ENCODE data around the gene SLC29A1.

Gene SLC29A1

DNA sequence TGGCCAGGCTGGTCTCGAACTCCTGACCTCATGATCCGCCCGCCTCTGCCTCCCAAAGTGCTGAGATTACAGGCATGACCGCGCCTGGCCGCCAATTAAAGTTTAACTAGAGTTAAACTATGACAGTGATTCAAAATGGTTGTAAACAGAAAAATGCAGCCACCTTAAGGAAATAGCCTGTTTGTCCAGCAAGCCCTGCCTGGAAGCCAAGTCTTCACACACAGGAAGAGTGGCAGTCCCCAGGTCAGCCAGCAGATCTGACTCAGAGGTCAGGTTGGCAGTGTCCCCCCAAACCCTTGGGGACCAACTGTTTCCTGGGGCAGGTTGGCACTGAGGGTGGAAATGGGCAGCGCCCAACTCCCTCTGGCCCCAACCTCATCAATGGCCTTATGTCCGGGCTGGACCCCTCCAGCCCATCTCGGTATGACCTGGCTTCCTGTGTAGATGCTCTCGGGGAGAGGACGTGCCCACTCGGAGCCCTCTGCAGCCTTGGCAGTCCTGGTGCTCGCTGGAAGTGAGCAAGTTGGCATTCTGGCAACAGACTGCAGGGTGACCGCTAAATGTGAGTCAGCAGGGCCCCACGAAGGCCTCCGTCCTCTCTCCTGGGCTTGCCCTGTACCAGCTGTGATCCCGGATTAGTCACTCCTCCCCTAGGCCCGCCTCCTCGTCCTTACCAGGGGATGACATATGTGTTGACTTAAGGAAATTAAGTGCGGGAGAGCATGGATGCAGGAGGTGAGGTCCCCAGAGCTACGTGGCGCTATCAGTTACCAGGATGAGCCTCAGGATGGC, 13.8 kb downstream of the SLC29A1 start:
- peak; percentile 99 for DNase-seq (ENCODE audit: low spot score)

DNA sequence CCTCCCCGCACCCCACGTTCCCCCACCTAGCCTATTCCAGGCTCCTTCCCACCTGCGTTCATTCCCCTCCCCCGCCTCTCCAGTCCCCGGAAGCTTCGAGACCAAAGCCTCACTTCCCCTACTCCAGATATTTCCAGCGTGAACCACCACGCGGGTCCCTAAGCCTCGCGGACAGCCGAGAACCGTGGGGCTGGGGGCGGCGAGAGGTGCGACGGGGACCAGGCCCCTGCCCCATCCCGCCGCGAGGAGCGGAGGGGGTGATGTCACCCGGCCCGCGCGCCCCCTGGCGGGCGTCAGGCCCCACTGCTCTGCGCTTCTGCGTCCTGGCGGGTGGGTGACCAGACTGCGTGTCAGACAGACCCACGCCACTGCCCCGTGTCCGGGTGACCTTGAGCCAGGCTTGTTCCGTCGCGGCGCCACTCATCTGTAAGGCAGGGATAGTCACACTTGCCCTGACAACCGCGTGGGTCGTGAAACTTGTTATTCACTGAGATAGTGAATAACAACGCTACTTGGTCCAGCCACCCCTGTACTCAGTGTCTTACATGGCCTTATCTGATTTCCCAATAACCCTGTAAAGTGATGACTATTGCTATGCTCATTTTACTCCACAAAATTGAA, 14.5 kb downstream of the SLC29A1 start:
- DNase-seq (ENCODE audit: low spot score), result peak; percentile 80

DNA sequence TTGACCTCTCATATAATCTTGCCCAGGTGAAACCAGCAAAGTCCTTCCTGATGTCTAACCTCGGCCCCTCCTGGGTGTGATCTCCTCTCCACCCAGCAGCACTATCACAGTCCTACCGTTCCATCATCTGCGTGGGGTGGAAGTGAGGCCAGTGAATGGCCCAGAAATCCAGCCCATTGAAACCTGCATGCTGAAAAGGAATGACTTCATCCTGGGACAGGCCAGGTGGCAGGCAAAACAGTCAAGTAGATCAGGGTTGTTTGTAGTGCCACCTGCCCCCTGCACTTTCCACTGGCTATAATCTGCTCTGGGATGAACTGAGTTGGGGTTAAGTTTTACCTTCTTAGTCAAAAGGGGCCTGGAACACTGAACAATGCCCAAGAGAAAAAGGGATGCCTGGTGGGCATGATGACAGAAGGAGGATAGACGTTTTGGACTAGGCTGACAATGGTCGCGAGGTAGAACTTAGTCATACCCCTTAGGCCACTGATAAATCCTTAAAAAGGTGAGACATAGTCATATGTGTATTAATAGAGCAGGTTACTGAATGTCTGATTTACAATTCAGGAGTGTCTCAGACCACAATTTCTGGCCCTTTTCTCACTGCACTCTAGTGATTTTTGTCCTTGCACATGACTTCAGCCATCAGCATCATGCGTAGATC, 15.4 kb downstream of the SLC29A1 start:
- no peak for DNase-seq (ENCODE audit: low spot score)

DNA sequence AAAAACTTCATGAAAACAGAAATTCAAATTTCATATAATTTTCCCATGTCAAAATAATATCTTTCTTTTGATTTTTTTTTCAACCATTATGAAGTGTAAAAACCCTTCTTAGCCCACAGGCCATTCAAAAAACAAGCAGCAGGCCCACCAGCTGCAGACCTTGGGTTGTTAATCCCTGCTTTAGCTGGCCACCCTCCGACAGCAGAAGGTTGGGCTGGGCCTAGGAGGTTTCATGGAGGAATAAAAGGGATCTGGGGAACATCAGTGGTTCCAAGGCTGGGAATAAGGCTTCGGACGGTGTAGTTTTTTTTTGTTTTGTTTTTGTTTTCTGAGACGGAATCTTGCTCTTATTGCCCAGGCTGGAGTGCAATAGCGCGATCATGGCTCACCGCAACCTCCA, 19.9 kb downstream of the SLC29A1 start:
- no peak for DNase-seq (ENCODE audit: low spot score)

DNA sequence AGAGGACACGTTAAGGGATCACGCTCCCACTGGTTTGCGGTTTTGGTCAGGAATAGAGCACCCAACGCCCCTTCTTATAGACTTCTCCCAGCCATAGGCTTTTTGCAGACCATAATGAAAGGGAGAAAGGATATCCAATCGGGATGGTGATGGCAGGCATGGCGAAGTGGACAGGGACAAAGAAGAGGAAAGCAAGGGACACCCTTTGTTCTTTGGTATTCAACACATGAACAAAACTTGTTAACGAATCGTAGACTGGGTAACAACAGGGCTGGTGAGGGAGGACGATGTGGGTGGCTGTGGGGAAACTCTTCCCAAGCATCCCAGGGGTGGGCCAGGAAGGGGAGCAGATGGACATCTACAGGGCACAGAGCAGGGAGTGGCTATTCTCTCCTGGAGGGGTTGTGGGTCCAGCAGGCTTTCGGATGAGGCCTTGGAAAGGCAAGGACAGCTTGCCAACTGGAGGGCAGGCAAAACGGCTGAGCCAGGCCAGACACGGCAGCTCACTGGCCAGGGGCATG, 22.1 kb downstream of the SLC29A1 start:
- DNase-seq (ENCODE audit: low spot score), result no peak

DNA sequence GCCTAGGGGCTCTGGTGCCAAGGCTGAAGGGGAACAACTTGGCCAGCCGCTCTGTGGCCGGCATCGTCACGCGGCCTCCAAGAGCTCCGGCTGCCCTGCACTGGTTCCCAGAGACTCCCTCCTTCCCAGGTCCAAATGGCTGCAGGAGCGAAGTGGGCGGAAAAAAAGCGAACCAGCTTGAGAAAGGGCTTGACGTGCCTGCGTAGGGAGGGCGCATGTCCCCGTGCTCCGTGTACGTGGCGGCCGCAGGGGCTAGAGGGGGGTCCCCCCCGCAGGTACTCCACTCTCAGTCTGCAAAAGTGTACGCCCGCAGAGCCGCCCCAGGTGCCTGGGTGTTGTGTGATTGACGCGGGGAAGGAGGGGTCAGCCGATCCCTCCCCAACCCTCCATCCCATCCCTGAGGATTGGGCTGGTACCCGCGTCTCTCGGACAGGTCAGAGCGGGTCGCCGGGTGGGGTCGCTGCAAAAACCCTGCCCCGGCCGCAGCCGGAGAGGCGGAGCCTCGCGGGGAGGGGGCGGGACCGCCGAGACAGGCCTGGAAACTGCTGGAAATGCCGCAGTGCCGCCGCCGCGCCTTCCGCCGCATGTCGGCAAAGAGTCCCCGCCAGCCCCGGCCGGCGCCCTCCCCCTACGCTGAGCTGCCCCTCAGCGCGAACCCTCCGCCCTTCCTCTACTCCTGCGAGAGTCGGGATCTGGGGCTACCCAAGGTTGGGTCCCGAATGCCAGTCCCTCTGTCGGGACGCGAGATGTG, 22.7 kb downstream of the SLC29A1 start:
- DNase-seq (ENCODE audit: low spot score), result peak; percentile 88

DNA sequence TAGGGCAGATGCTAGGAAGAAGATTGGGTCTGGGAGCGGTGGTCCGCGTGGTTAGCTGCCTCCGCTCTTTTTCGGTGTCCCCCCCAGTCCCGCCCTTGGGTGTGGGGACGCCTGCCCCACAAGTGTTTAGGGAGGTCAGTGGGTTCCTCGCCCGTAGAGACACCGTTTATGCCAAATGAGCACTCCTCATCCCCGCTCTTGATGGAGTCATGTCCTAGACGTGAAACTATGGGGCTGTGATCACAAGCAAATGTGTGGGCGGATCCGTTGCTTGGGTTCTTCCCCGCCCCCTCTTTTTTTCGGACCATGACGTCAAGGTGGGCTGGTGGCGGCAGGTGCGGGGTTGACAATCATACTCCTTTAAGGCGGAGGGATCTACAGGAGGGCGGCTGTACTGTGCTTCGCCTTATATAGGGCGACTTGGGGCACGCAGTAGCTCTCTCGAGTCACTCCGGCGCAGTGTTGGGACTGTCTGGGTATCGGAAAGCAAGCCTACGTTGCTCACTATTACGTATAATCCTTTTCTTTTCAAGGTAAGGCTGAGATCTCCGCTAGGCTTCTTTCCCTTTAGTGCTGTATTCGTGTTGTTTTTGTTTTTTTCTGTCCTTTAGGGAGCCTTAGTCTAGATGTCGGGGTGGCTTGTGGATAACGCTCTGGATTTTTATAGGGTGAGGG, 23.4 kb downstream of the SLC29A1 start, which contains the start of gene HSP90AB1:
HSP90AB1 (plus strand) TSS at position 439 of the 675 bp plus-strand sequence. CDS start 1,529 bp downstream, outside the sequence.
- peak; percentile 98 for DNase-seq (ENCODE audit: low spot score)

DNA sequence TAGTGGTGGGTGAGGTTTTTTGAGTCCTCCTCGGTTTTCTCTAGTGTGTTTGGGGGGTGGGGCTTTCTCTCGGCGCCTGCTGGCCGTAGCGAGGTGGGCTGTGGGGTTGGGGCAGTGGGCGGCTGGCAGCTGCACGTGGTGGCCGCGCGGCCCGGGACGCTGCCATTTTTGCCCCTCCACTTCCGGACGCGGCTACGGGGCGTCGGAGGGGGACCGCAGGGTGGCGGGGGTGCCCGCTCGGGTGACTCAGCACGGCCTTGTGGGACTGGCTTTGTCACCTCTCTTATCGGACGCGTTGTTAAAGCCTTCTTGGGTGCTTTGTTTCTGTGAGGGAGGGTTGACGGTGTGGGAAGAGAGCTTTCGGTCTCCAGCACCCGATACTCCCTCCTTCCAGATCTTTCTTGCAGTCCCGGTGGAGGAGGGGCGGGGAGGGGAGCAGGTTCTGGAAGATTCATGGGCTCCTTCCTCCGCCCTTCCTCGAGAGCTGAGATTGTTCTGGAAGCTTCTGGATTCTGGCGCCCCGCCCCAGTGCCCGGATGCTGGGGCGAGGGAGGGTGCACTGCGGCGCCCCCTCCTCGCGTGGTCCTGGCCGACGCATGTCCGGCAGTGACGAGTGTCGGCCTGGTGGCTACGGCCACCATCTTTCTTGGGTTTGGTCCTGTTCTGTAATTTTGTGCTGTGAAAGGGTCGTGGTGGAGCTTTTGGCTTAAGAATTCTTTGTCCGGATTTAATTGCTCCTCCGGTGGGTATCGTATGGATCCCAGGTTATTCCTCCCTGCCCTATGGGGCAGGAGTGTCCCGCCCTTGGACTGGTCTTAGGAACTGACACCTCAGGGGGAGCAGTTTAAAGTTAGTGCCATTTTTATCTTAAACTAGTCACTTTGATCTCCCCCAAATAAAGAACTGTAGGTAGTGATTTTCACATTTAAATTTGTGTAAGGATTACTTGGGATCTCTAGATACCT, 24.2 kb downstream of the SLC29A1 start:
- DNase-seq (ENCODE audit: low spot score), result peak; percentile 86

DNA sequence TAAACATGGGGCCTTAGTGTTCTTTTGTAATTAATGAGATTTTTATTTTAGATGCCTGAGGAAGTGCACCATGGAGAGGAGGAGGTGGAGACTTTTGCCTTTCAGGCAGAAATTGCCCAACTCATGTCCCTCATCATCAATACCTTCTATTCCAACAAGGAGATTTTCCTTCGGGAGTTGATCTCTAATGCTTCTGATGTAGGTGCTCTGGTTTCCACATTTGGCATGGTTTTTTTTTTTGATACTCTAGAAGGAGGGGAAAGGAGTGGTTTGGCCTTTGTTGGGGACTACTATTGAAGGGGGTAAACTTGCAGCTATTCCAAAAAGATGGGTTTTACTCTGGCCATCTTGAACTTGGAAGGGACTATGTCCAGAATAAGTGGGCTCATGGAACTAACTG, 25.2 kb downstream of the SLC29A1 start:
- DNase-seq (ENCODE audit: low spot score), result no peak

DNA sequence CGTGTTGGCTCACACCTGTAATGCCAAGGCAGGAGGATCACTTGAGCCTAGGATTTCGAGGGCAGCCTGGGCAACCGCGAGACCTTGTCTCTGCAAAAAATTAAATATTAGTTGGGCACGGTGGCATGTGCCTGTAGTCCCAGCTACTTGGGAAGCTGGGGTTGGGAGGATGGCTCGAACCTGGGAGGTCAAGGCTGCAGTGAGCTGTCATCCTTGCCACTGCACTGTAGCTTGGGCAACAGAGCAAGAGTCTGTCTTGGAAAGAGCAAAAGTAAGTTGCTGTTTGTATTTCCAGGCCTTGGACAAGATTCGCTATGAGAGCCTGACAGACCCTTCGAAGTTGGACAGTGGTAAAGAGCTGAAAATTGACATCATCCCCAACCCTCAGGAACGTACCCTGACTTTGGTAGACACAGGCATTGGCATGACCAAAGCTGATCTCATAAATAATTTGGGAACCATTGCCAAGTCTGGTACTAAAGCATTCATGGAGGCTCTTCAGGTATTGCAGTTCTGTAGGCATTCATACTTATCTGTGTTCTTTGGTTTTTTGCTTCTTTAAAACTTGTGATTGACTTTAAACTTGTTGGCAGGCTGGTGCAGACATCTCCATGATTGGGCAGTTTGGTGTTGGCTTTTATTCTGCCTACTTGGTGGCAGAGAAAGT, 25.8 kb downstream of the SLC29A1 start:
- DNase-seq (ENCODE audit: low spot score), result no peak

DNA sequence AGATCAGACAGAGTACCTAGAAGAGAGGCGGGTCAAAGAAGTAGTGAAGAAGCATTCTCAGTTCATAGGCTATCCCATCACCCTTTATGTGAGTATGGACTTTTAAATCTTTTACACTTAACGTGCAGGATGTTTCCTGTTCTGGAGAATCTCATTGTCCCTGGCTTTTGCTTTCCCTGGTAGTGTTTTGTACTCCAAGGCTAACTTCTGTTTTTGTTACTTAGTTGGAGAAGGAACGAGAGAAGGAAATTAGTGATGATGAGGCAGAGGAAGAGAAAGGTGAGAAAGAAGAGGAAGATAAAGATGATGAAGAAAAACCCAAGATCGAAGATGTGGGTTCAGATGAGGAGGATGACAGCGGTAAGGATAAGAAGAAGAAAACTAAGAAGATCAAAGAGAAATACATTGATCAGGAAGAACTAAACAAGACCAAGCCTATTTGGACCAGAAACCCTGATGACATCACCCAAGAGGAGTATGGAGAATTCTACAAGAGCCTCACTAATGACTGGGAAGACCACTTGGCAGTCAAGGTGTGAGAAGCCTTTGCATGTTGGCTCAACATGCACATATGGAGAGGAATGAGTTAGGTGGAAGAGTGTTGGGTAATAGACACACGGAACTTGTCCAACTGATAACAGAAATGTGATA, 26.8 kb downstream of the SLC29A1 start:
- no peak for DNase-seq (ENCODE audit: low spot score)

DNA sequence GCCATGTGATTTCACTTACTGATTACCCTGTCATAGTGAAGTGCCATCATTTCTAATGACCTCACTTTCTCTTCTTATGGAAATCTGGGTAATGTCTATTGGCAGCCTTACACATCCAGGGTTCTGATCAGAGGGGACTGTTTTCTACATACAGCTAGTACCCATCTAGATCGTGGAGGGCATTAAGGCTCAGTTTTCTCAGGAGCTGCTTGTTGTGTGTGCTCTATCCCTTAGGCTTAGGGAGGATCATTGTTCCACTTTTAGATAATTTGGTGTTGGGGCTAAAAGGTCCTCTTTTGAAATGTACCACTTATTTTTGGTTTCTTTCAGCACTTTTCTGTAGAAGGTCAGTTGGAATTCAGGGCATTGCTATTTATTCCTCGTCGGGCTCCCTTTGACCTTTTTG, 27.3 kb downstream of the SLC29A1 start:
- DNase-seq (ENCODE audit: low spot score), result no peak

DNA sequence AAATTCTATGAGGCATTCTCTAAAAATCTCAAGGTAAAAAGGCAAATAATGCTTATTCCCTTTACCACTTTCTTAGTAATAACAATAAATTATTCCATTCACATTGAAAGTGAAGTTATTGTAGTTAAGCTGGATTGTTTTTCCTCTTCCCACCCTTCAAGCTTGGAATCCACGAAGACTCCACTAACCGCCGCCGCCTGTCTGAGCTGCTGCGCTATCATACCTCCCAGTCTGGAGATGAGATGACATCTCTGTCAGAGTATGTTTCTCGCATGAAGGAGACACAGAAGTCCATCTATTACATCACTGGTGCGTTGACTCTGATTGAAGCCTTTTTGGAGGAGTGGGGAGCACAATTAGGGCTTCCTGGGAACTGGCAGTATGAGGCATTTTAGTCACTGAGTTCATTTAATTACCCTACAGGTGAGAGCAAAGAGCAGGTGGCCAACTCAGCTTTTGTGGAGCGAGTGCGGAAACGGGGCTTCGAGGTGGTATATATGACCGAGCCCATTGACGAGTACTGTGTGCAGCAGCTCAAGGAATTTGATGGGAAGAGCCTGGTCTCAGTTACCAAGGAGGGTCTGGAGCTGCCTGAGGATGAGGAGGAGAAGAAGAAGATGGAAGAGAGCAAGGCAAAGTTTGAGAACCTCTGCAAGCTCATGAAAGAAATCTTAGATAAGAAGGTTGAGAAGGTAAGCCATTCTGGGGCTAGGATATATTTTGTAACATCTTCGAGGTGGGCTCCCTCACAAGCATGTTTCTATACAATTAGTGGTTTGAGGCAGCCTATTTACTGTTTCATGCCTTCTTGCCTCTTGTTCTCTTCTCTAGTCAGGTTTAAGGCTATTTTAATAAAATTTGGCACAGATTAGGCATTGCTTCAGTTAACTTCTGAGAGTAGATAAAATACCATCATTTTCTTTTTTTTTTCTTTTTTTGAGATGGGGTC, 28.5 kb downstream of the SLC29A1 start:
- DNase-seq (ENCODE audit: low spot score), result no peak

DNA sequence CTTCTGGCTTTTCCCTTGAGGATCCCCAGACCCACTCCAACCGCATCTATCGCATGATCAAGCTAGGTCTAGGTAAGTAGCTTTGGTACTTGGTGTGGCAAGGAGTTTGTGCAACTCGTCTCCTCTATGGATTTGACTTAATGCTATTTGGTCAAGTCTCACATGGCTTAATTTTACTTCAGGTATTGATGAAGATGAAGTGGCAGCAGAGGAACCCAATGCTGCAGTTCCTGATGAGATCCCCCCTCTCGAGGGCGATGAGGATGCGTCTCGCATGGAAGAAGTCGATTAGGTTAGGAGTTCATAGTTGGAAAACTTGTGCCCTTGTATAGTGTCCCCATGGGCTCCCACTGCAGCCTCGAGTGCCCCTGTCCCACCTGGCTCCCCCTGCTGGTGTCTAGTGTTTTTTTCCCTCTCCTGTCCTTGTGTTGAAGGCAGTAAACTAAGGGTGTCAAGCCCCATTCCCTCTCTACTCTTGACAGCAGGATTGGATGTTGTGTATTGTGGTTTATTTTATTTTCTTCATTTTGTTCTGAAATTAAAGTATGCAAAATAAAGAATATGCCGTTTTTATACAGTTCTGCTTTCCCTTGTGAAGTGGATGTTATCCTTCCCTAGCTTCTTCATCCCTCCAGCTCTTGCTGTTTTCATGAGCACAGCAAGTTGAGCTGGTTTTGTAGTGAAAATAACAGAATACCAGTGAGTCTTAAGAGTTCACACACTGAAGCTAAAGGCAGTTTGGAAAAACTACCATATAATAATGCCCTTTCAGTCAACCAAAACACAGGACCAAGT, 30.1 kb downstream of the SLC29A1 start:
- DNase-seq (ENCODE audit: low spot score), result peak; percentile 75

DNA sequence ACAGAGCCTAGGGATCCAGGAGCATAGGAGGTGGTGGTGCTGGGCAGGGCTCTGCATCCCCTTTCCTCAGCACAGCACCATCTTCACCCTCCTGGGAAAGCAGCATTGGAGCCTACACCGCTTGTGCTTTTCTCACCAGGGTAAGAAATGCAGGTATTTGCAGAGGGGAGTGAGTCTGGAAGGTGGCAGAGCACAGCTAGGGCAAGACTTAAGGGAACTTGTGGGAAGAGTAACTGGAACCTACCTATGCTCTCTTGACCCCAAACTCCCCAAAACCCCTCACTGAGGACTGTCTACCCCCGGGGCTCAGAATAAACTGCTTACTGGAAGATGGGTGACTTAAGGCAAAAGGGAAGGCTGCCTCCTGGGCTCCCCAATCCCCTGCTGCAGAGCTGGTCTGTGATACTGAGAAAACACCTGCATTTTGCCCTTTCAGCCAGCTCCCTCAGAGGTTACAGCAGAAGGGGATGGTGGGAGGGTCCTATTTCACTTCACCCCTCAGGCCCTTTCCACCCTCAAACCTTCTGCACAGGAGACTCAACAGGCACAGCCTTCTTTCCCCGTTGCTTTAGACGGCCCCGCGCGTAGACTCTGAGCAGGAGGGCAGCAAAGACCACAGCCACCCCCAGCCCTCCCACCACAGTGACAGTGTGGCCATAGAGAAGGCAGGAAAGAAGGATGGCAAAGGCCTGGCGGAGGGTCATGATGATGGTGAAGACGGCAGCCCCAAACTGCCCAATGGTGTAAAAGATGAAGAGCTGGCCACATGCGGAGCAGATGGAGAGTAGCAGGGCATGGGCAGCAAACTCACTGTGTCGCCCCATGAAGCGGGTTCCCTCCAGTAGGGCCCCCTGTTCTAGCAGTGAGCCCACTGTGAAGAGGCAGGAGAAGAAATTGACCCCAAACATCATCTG, 31.1 kb downstream of the SLC29A1 start:
- no peak for DNase-seq (ENCODE audit: low spot score)

All from RKO (cell line).